PC-9 (cell line): ENCODE data around the gene GTF2IRD1. TPM values are rescaled to one million over a fixed set of nuclear protein-coding genes. Genes with fewer than 3 reads are reported as not detected.
"Not testable (repeated sequence)": the region's sequence is repeated elsewhere in the genome, so short reads cannot be mapped to it uniquely, and the experiment has no call there.

Experiments
- BruUV-seq: library from RNA; stranded (reverse); fragments of 400-500 nt; replicated peaks from 2 replicates; lab custom pipeline; 2021; lab: Mats Ljungman, UMichigan
- CTCF ChIA-PET: fragments of 300-600 bp; sonication (Branson Sonifier 250); formaldehyde crosslinking; loops from one replicate; lab custom pipeline; 2022; ENCODE audit warnings: antibody characterized with exemption; lab: Charles Lee
- POLR2A ChIA-PET: fragments of 300-600 bp; sonication (Branson Sonifier 250); formaldehyde crosslinking; loops from one replicate; lab custom pipeline; 2022; ENCODE audit warnings: antibody characterized with exemption; ENCODE audit not compliant: unreplicated experiment; lab: Charles Lee
- DNase-seq, 2 experiments: peaks; one replicate each; pipeline versions ENCODE4 v3.0.0 to v3.0.0-alpha.2; 2015 to 2022; ENCODE audit warnings: mixed read lengths in 1 of 2
- H2AFZ ChIP-seq: fragments of 200-600 bp; sonication (generic); 2 replicates; pipeline ENCODE4 v1.8.1; 2017; ENCODE audit warnings: antibody characterized with exemption
- H3F3A ChIP-seq: fragments of 200-600 bp; sonication (generic); 2 replicates; pipeline ENCODE4 v1.8.1; 2017; ENCODE audit warnings: antibody characterized with exemption, mild to moderate bottlenecking, low read depth; ENCODE audit not compliant: insufficient read depth
- H3K27ac ChIP-seq: fragments of 200-600 bp; sonication (generic); 2 replicates; pipeline ENCODE4 v1.6.1; 2016; ENCODE audit warnings: mixed run types
- H3K27me3 ChIP-seq: fragments of 200-600 bp; sonication (generic); 2 replicates; pipeline ENCODE4 v1.6.1; 2016; ENCODE audit warnings: low read depth, mixed run types; ENCODE audit not compliant: insufficient read depth
- H3K36me3 ChIP-seq: fragments of 200-600 bp; sonication (generic); 2 replicates; pipeline ENCODE4 v1.6.1; 2016; ENCODE audit warnings: low read depth, mixed run types
- H3K4me1 ChIP-seq: fragments of 200-600 bp; sonication (generic); replicated peaks from 2 replicates; pipeline ENCODE4 v1.6.1; 2016; ENCODE audit warnings: mixed run types; ENCODE audit not compliant: insufficient read depth
- H3K4me2 ChIP-seq: fragments of 200-600 bp; sonication (generic); 2 replicates; pipeline ENCODE4 v1.6.1; 2017; ENCODE audit warnings: mixed run types
- H3K4me3 ChIP-seq: fragments of 200-600 bp; sonication (generic); 2 replicates; pipeline ENCODE4 v1.6.1; 2016; ENCODE audit warnings: mixed run types
- H3K79me2 ChIP-seq: fragments of 200-600 bp; sonication (generic); 2 replicates; pipeline ENCODE4 v1.6.1; 2017; ENCODE audit warnings: low read depth, mixed run types
- H3K9me2 ChIP-seq: fragments of 200-600 bp; sonication (generic); 2 replicates; pipeline ENCODE4 v1.8.1; 2017; ENCODE audit warnings: mild to moderate bottlenecking; ENCODE audit not compliant: insufficient read depth
- H3K9me3 ChIP-seq: fragments of 200-600 bp; sonication (generic); 2 replicates; pipeline ENCODE4 v1.8.1; 2016; ENCODE audit warnings: low read depth; ENCODE audit not compliant: insufficient read depth
- H4K20me1 ChIP-seq: fragments of 200-600 bp; sonication (generic); 2 replicates; pipeline ENCODE4 v1.8.1; 2017; ENCODE audit not compliant: insufficient read depth
- EZH2 ChIP-seq: fragments of 200-600 bp; sonication (generic); IDR thresholded peaks from 2 replicates; pipeline ENCODE4 v1.8.0; 2017; ENCODE audit warnings: antibody characterized with exemption, low read depth
- intact Hi-C: fragments of 100-400 bp; cut with micrococcal nuclease; formaldehyde crosslinking; loops from one replicate; pipeline ENCODE4 v1.10.0; 2022; ENCODE audit not compliant: unreplicated experiment
- total RNA-seq: library from RNA; stranded (reverse); gene quantifications from 2 replicates; pipeline ENCODE4 v1.2.3, GENCODE V29; 2021
- TF ChIP-seq, protein P1 (sequence below): fragments of 200-600 bp; sonication (generic); conservative IDR thresholded peaks from 2 replicates; pipeline ENCODE4 v1.6.1; 2017; ENCODE audit warnings: mixed run types, antibody characterized with exemption, mild to moderate bottlenecking, moderate library complexity

GTF2IRD1 gene
- total RNA-seq, 1 experiment from 2014 or later: 46.7 TPM

DNA sequence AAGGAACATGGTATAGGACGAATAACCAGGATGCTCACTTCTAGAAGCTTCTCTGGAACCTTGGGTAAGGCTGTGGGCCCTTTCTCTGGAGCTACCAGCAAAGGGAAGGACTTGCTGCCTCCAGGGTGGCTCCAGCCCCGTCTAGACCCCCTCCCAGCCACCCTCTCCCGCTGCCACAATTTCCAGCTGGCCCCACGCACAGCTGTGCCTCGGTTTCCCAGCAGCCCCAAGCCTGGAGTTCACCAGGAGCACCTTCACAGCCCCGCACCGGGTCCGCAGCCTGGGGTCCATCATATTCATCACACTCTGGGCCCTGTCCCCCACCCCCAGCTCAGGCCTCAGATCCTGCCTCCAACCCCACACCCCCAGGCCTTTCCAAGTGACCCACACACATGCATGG lies 35.6 kb upstream of the GTF2IRD1 start:
- POLR2A ChIA-PET: no interaction called here
- H2AFZ ChIP-seq: no peak overlapping the region
- no peaks in the 10 kb centered on the region for H3K9me2 ChIP-seq
- H3K36me3 ChIP-seq: no peaks in the 10 kb centered on the region
- CTCF ChIA-PET: interaction anchor here (0.6 kb wide), 2 partner anchors 218 to 252 kb away, joined by 3 to 4 read pairs; no protein-coding TSS in a partner anchor
- DNase-seq: no peak
- no TSS peak for BruUV-seq
- TF ChIP-seq, protein P1, sequence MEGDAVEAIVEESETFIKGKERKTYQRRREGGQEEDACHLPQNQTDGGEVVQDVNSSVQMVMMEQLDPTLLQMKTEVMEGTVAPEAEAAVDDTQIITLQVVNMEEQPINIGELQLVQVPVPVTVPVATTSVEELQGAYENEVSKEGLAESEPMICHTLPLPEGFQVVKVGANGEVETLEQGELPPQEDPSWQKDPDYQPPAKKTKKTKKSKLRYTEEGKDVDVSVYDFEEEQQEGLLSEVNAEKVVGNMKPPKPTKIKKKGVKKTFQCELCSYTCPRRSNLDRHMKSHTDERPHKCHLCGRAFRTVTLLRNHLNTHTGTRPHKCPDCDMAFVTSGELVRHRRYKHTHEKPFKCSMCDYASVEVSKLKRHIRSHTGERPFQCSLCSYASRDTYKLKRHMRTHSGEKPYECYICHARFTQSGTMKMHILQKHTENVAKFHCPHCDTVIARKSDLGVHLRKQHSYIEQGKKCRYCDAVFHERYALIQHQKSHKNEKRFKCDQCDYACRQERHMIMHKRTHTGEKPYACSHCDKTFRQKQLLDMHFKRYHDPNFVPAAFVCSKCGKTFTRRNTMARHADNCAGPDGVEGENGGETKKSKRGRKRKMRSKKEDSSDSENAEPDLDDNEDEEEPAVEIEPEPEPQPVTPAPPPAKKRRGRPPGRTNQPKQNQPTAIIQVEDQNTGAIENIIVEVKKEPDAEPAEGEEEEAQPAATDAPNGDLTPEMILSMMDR: no peak
- TF ChIP-seq EZH2: no peak
- intact Hi-C loops: loop anchor here (10.0 kb wide), 1 partner anchor 57 kb away; no protein-coding TSS in a partner anchor
- H3K4me1 ChIP-seq: no peaks in the 10 kb centered on the region
- H3K27me3 ChIP-seq: no peaks in the 10 kb centered on the region
- H3K4me3 ChIP-seq: no peak overlapping the region
- H3F3A ChIP-seq: peaks cover 13% of the 10 kb centered on the region; the same call in 1 of the 2 replicates
- H3K27ac ChIP-seq: no peak overlapping the region
- no peaks in the 10 kb centered on the region for H3K9me3 ChIP-seq
- no peaks in the 10 kb centered on the region for H4K20me1 ChIP-seq
- H3K4me2 ChIP-seq: no peak overlapping the region
- no peaks in the 10 kb centered on the region for H3K79me2 ChIP-seq

DNA sequence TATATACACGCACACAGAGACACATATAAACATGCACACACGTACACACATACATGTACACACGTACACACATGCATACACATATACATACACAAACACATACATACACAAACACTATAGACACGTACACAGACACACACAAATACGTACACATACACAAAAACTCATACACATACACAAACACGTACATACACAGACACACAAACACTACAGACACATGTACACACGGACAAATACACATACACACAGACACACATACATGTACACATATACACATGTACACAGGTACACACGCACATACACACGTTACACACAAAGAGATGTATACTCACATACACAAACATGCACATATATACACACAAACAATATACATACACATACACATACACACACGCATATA lies 35.2 kb upstream of the GTF2IRD1 start:
- no peak overlapping the region for H2AFZ ChIP-seq
- peaks cover 13% of the 10 kb centered on the region; the same call in 1 of the 2 replicates for H3F3A ChIP-seq
- no peaks in the 10 kb centered on the region for H3K9me3 ChIP-seq
- no peaks in the 10 kb centered on the region for H3K9me2 ChIP-seq
- H3K79me2 ChIP-seq: no peaks in the 10 kb centered on the region
- no peak for DNase-seq
- BruUV-seq: no TSS peak
- no peak for TF ChIP-seq EZH2
- TF ChIP-seq, protein P1: no peak
- no peaks in the 10 kb centered on the region for H3K36me3 ChIP-seq
- no peak overlapping the region for H3K4me3 ChIP-seq
- no peak overlapping the region for H3K4me2 ChIP-seq
- no peak overlapping the region for H3K27ac ChIP-seq
- POLR2A ChIA-PET: no interaction called here
- H4K20me1 ChIP-seq: no peaks in the 10 kb centered on the region
- H3K4me1 ChIP-seq: no peaks in the 10 kb centered on the region
- CTCF ChIA-PET: no interaction called here
- intact Hi-C loops: loop anchor here (10.0 kb wide), 1 partner anchor 56 kb away; no protein-coding TSS in a partner anchor
- H3K27me3 ChIP-seq: no peaks in the 10 kb centered on the region

DNA sequence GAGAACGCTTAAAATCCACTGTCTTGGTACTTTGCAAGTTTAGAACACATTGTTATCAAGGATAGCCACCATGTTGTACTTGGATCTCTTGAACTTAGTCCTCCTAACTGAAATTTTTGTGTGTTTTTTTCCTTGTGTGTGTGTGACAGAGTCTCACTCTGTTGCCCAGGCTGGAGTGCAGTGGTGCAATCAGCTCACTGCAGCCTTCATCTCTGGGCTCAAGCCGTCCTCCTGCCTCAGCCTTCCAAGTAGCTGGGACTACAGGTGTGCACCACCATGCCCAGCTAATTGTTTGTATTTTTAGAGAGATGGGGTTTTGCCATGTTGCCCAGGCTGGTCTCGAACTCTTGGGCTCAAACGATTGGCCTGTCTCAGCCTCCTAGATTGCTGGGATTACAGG lies 34.5 kb upstream of the GTF2IRD1 start:
- BruUV-seq, H3K4me2 ChIP-seq, POLR2A ChIA-PET, H3K36me3 ChIP-seq, H3K4me1 ChIP-seq, H2AFZ ChIP-seq, H3K79me2 ChIP-seq, DNase-seq, H3K9me2 ChIP-seq, H3K9me3 ChIP-seq, H3K27ac ChIP-seq, H3K4me3 ChIP-seq, H4K20me1 ChIP-seq, H3K27me3 ChIP-seq: not testable (repeated sequence)
- intact Hi-C loops: loop anchor here (10.0 kb wide), 1 partner anchor 56 kb away; no protein-coding TSS in a partner anchor
- peaks cover 13% of the 10 kb centered on the region; the same call in 1 of the 2 replicates for H3F3A ChIP-seq
- CTCF ChIA-PET: interaction anchor here (0.6 kb wide), 1 partner anchor 626 kb away, joined by 3 read pairs; no protein-coding TSS in a partner anchor
